ENCODE measurements around the gene SLC25A28. TPM values are rescaled to one million over a fixed set of nuclear protein-coding genes. Genes with fewer than 3 reads are reported as not detected.
"Not testable (repeated sequence)": the region's sequence is repeated elsewhere in the genome, so short reads cannot be mapped to it uniquely, and the experiment has no call there.

Gene SLC25A28
- total and polyA plus RNA-seq, 9 donors, result 23.6 to 38.9 (median 28.9) TPM

DNA sequence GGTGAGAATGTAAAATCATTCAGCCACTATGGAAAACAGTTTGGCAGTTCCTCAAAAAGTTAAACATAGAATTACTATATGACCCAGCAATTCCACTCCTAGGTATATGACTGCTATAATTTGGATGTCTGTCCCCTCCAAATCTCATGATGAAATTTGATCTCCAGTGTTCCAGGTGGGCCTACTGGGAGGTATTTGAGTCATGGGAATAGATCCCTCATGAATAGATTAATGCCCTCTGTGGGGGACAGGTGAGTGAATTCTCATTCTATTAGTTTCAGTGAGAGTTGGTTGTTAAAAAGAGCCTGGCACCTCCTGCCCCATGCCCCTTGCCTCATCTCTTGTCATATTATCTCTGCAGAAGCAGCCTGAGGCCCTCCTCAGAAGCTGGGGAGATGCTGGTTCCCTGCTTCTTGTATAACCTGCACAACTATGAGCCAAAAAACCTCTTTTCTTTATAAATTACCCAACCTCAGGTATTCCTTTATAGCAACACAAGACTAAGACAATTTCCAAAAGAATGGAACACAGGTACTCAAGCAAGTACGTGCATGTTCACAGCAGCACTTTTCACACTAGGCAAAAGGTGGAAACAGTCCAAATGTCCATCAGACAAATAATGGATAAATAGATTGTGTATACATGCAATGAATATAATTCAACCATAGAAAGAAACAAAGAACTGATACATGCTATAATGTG lies 8.8 kb upstream of the SLC25A28 start:
- no peak overlapping the region for H3K4me3 ChIP-seq (ENCODE audit: low read length)
- WGBS (ENCODE audit: insufficient coverage), result no CpG with 5 or more reads among the region's 1 CpG
- H3K27ac ChIP-seq (ENCODE audit: low read length), result no peak overlapping the region
- no peaks in the 10 kb centered on the region for H3K9me3 ChIP-seq (replicated peaks; ENCODE audit: control insufficient read depth, low read depth, low read length)
- H3K4me1 ChIP-seq (ENCODE audit: control insufficient read depth, insufficient read depth, low read length), result no peaks in the 10 kb centered on the region
- DNase-seq, result no peak
- H3K27me3 ChIP-seq (ENCODE audit: control insufficient read depth, insufficient read depth, low read length), result peaks cover 2% of the 10 kb centered on the region
- H3K36me3 ChIP-seq (ENCODE audit: control insufficient read depth, insufficient read depth, low read length), result no peaks in the 10 kb centered on the region

DNA sequence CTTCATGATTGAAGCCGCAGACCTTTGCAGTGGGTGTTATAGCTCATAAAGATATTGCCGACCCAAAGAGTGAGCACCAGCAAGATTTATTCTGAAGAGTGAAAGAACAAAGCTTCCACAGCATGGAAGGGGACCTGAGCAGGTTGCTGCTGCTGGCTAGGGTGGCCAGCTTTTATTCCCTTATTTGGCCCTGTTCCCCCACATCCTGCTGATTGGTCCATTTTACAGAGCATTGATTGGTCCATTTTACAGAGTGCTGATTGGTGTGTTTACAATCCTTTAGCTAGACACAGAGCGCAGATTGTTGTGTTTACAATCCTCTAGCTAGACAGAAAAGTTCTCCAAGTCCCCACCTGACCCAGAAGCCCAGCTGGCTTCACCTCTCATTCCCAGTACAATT lies 4.9 kb upstream of the SLC25A28 start:
- H3K36me3 ChIP-seq (ENCODE audit: control insufficient read depth, insufficient read depth, low read length); H3K4me1 ChIP-seq (ENCODE audit: control insufficient read depth, insufficient read depth, low read length); H3K27me3 ChIP-seq (ENCODE audit: control insufficient read depth, insufficient read depth, low read length); H3K9me3 ChIP-seq (replicated peaks; ENCODE audit: control insufficient read depth, low read depth, low read length); H3K4me3 ChIP-seq (ENCODE audit: low read length); DNase-seq; H3K27ac ChIP-seq (ENCODE audit: low read length): not testable (repeated sequence)
- WGBS (ENCODE audit: insufficient coverage), result 50% methylated on average over 2 of the region's 3 CpGs

DNA sequence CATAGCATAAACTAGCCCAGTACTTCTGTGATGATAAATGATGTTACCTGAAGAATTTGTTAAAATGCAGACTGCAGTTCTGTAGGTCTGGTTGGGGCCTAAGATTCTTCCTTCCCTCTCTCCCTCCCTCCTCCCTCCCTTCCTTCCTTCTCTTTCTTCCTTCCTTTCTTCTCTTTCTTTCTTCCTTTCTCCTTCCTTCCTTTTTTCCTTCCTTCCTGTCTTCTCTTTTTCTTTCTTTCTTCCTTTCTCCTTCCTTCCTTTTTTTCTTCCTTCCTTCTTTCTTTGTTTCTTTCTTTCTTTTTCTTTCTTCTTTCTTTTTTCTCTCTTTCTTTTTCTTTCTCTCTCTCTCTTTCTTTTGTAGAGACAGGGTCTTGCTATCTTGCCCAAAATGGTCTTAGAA lies 3.7 kb upstream of the SLC25A28 start:
- H3K4me1 ChIP-seq (ENCODE audit: control insufficient read depth, insufficient read depth, low read length), result peaks cover 8% of the 10 kb centered on the region
- no peaks in the 10 kb centered on the region for H3K9me3 ChIP-seq (replicated peaks; ENCODE audit: control insufficient read depth, low read depth, low read length)
- H3K27me3 ChIP-seq (ENCODE audit: control insufficient read depth, insufficient read depth, low read length), result no peaks in the 10 kb centered on the region
- no peaks in the 10 kb centered on the region for H3K36me3 ChIP-seq (ENCODE audit: control insufficient read depth, insufficient read depth, low read length)
- DNase-seq, result no peak
- H3K4me3 ChIP-seq (ENCODE audit: low read length), result no peak overlapping the region
- no peak overlapping the region for H3K27ac ChIP-seq (ENCODE audit: low read length)

DNA sequence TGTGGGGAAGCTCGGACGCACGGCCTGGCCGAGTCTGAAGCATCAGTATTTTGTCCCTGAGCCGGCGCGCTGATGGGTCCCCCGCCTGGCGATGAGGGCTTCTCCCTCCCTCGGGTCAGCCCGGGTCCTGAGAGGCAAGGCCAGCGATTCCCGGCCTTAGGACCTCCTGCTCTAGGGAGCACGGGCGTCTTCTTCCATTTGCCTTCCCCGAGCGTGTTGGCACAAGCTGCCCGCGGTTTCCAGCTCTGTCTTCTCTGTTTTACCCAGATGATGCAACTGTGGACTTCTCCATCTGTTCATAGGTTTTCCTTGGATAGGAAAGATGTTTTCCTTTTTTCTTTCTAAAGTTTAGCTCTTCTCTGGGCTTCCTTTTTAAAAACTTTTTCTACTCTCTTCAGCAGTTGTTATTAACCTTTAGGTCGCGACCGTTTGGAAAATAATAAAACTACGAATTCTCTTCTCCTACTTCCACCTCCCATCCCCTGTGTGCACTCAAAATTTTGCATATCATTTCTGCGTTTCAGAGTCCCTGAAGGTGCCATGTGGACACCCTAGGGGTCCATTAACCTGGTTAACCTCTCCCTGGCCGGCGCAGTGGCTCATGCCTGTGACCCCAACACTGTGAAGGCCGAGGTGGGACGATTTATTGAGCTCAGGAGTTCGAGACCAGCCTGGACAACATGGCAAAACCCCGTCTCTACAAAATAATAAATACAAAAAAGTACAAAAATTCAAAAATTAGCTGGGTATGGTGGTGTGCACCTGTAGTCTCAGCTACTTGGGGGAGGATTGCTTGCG lies 1.4 kb upstream of the SLC25A28 start:
- peaks cover 4% of the 10 kb centered on the region for H3K36me3 ChIP-seq (ENCODE audit: control insufficient read depth, insufficient read depth, low read length)
- H3K4me1 ChIP-seq (ENCODE audit: control insufficient read depth, insufficient read depth, low read length), result peaks cover 10% of the 10 kb centered on the region
- H3K27me3 ChIP-seq (ENCODE audit: control insufficient read depth, insufficient read depth, low read length), result no peaks in the 10 kb centered on the region
- peak overlapping the region; percentile 99 for H3K27ac ChIP-seq (ENCODE audit: low read length)
- DNase-seq, result no peak
- peak overlapping the region; percentile 72 for H3K4me3 ChIP-seq (ENCODE audit: low read length)
- 3% methylated on average over 22 of the region's 31 CpGs for WGBS (ENCODE audit: insufficient coverage)
- H3K9me3 ChIP-seq (replicated peaks; ENCODE audit: control insufficient read depth, low read depth, low read length), result no peaks in the 10 kb centered on the region

DNA sequence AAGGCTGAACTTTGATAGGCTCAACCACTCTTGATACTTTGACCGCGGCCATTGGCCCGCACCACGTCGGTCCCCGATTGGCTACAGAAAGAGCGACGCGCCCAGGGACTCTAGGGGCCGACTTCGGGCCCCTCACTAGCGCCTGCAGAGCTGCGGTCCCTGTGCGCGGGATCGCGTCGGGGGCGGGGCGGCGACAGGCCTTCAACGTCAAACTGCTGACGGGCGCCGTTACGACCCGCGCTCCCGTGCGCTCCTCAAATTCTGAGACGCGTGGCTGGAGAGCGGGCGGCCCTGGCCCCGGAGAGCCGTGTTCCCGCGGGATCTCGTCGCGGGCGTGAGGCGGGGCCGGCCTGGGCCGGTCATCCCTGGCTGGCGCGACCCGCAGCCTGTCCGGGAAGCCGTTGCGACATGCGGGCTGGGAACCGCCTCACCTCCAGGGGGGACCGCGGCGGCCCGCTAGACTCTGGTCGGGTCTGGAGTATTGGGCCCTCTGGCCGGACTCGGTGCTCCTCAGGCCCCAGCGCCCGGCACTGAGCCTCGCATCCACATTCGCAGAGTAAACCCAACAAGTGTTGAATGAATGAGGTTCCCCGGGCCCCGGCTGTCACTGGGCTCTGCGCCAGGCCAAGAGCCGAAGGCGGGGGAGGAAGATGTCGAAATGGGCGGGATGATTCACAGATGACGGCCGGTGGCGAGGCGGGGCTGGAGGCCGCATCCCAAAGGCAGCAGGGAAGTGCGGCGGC lies 643 bp upstream of the SLC25A28 start:
- H3K4me3 ChIP-seq (ENCODE audit: low read length), result peak overlapping the region; percentile 72
- peak; percentile 97 for DNase-seq
- no peaks in the 10 kb centered on the region for H3K27me3 ChIP-seq (ENCODE audit: control insufficient read depth, insufficient read depth, low read length)
- peaks cover 10% of the 10 kb centered on the region for H3K4me1 ChIP-seq (ENCODE audit: control insufficient read depth, insufficient read depth, low read length)
- peaks cover 4% of the 10 kb centered on the region for H3K36me3 ChIP-seq (ENCODE audit: control insufficient read depth, insufficient read depth, low read length)
- peak overlapping the region; percentile 99 for H3K27ac ChIP-seq (ENCODE audit: low read length)
- 0% methylated on average over 77 of the region's 78 CpGs for WGBS (ENCODE audit: insufficient coverage)
- no peaks in the 10 kb centered on the region for H3K9me3 ChIP-seq (replicated peaks; ENCODE audit: control insufficient read depth, low read depth, low read length)

- WGBS (ENCODE audit: insufficient coverage), result 0% methylated on average over 7 of the region's 9 CpGs
These were observed 994 bp downstream of the SLC25A28 start for GRCh38 chr10:99619090-99619800.

GRCh38 chr10:99617696-99618095 lies 2.5 kb downstream of the SLC25A28 start:
- Histone ChIP-seq H3K9me3 (replicated peaks; ENCODE audit: control insufficient read depth, low read depth, low read length) (no peaks in the 10 kb centered on the region), H3K4me3 (ENCODE audit: low read length) (no peak overlapping the region), H3K27ac (ENCODE audit: low read length) (no peak overlapping the region), H3K27me3 (ENCODE audit: control insufficient read depth, insufficient read depth, low read length) (no peaks in the 10 kb centered on the region), H3K36me3 (ENCODE audit: control insufficient read depth, insufficient read depth, low read length) (peaks cover 9% of the 10 kb centered on the region), H3K4me1 (ENCODE audit: control insufficient read depth, insufficient read depth, low read length) (peaks cover 10% of the 10 kb centered on the region)
- 20% methylated on average over 1 of the region's 2 CpGs for WGBS (ENCODE audit: insufficient coverage)
- no peak for DNase-seq

More at GRCh38 chr10:99619090-99619800, 994 bp downstream of the SLC25A28 start:
- peak overlapping the region; percentile 92 for H3K4me3 ChIP-seq (ENCODE audit: low read length)
- DNase-seq, result peak; percentile 16
- no peaks in the 10 kb centered on the region for H3K27me3 ChIP-seq (ENCODE audit: control insufficient read depth, insufficient read depth, low read length)
- peak overlapping the region; percentile 92 for H3K27ac ChIP-seq (ENCODE audit: low read length)
- H3K4me1 ChIP-seq (ENCODE audit: control insufficient read depth, insufficient read depth, low read length), result peaks cover 10% of the 10 kb centered on the region
- H3K9me3 ChIP-seq (replicated peaks; ENCODE audit: control insufficient read depth, low read depth, low read length), result no peaks in the 10 kb centered on the region
- H3K36me3 ChIP-seq (ENCODE audit: control insufficient read depth, insufficient read depth, low read length), result peaks cover 4% of the 10 kb centered on the region

GRCh38 chr10:99615426-99615825 lies 4.8 kb downstream of the SLC25A28 start:
- Histone ChIP-seq H3K4me3 (ENCODE audit: low read length) (no peak overlapping the region), H3K4me1 (ENCODE audit: control insufficient read depth, insufficient read depth, low read length) (peaks cover 6% of the 10 kb centered on the region), H3K9me3 (replicated peaks; ENCODE audit: control insufficient read depth, low read depth, low read length) (no peaks in the 10 kb centered on the region), H3K27ac (ENCODE audit: low read length) (no peak overlapping the region), H3K27me3 (ENCODE audit: control insufficient read depth, insufficient read depth, low read length) (no peaks in the 10 kb centered on the region), H3K36me3 (ENCODE audit: control insufficient read depth, insufficient read depth, low read length) (peaks cover 29% of the 10 kb centered on the region)
- no peak for DNase-seq
- 100% methylated on average over 2 of the region's 4 CpGs for WGBS (ENCODE audit: insufficient coverage)

GRCh38 chr10:99612167-99612831 lies 7.9 kb downstream of the SLC25A28 start:
- no peaks in the 10 kb centered on the region for H3K9me3 ChIP-seq (replicated peaks; ENCODE audit: control insufficient read depth, low read depth, low read length)
- H3K4me1 ChIP-seq (ENCODE audit: control insufficient read depth, insufficient read depth, low read length), result no peaks in the 10 kb centered on the region
- H3K27me3 ChIP-seq (ENCODE audit: control insufficient read depth, insufficient read depth, low read length), result no peaks in the 10 kb centered on the region
- H3K36me3 ChIP-seq (ENCODE audit: control insufficient read depth, insufficient read depth, low read length), result peaks cover 38% of the 10 kb centered on the region
- WGBS (ENCODE audit: insufficient coverage), result 10% methylated on average over 2 of the region's 7 CpGs
- DNase-seq, result peak; percentile 58
- H3K27ac ChIP-seq (ENCODE audit: low read length), result no peak overlapping the region
- no peak overlapping the region for H3K4me3 ChIP-seq (ENCODE audit: low read length)
